OCI-LY1 (cell line): ENCODE results near the gene UNC5CL.
"Not testable (repeated sequence)": the region's sequence is repeated elsewhere in the genome, so short reads cannot be mapped to it uniquely, and the experiment has no call there.

Experiments
- EZH2 ChIP-seq: fragments of 200-600 bp; sonication (generic), shearing (Covaris generic); IDR thresholded peaks from 2 replicates; pipeline ENCODE4 v1.8.0; 2017; ENCODE audit warnings: borderline replicate concordance, mixed run types, mild to moderate bottlenecking, antibody characterized with exemption, low read length, moderate library complexity, mixed read lengths
- TF ChIP-seq, protein P1 (sequence below): fragments of 200-600 bp; sonication (generic), shearing (Covaris generic); IDR thresholded peaks from 2 replicates; pipeline ENCODE4 v1.5.1; 2017; ENCODE audit warnings: mild to moderate bottlenecking, antibody characterized with exemption, low read length, moderate library complexity, mixed read lengths

DNA sequence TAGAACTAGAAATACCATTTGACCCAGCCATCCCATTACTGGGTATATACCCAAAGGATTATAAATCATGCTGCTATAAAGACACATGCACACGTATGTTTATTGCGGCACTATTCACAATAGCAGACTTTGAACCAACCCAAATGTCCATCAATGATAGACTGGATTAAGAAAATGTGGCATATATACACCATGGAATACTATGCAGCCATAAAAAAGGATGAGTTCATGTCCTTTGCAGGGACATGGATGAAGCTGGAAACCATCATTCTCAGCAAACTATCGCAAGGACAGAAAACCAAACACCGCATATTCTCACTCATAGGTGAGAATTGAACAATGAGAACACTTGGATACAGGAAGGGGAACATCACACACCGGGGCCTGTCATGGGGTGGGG, 23.2 kb downstream of the UNC5CL start:
- TF ChIP-seq, protein P1, sequence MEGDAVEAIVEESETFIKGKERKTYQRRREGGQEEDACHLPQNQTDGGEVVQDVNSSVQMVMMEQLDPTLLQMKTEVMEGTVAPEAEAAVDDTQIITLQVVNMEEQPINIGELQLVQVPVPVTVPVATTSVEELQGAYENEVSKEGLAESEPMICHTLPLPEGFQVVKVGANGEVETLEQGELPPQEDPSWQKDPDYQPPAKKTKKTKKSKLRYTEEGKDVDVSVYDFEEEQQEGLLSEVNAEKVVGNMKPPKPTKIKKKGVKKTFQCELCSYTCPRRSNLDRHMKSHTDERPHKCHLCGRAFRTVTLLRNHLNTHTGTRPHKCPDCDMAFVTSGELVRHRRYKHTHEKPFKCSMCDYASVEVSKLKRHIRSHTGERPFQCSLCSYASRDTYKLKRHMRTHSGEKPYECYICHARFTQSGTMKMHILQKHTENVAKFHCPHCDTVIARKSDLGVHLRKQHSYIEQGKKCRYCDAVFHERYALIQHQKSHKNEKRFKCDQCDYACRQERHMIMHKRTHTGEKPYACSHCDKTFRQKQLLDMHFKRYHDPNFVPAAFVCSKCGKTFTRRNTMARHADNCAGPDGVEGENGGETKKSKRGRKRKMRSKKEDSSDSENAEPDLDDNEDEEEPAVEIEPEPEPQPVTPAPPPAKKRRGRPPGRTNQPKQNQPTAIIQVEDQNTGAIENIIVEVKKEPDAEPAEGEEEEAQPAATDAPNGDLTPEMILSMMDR = not testable (repeated sequence)
- TF ChIP-seq EZH2 = not testable (repeated sequence)
